ENCODE results near the gene COBL. TPM values are rescaled to one million over a fixed set of nuclear protein-coding genes. Genes with fewer than 3 reads are reported as not detected.

Gene COBL
- total RNA-seq, 1 experiment from 2014 or later, result 7.6 TPM

DNA sequence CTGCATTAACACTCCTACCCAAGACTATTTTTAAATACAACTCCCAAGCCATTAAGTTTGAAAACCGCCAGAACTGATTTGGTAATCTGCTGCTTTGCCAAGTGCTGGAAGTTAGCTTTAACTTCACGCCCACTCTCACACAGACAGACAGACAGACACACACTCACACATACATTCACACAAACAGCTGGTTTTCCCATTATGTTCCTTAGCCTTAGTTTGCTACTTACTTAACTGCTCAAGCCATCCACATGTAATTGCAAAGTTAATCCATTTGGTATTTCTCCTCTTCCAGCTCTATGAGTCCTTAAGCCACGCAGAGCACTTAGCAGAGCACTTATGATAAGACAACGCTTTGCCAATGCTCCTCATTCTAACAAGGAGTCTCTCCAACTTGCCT is 8.3 kb downstream of the COBL start:
- no peak for DNase-seq (ENCODE audit: low spot score)

DNA sequence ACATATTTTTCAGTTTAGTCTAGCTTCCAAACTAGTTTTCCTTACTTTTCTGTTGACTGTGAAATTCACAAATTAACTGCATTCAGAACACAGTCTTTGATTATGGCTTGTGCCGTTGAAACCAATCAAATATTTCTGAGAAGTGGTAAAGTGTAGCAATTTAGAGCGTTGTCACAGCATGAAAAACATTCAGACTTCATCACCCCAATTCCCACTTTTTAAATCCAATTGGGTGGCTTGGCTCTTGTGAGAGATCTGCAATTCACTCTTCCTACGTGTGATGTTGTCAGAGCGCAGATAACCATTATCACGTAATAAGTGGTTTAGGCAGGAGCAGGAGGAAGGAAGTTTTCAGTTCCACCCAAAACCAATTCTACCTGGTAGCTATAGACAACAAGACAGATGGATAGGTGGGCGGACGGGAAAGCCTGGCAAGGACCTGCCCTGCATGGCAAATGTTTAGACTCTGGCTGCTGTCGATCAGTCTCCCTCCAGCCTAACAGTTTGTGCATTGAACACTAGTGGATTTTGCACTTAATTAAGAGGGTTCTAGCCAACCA is 8.9 kb downstream of the COBL start:
- DNase-seq (ENCODE audit: low spot score), result no peak

DNA sequence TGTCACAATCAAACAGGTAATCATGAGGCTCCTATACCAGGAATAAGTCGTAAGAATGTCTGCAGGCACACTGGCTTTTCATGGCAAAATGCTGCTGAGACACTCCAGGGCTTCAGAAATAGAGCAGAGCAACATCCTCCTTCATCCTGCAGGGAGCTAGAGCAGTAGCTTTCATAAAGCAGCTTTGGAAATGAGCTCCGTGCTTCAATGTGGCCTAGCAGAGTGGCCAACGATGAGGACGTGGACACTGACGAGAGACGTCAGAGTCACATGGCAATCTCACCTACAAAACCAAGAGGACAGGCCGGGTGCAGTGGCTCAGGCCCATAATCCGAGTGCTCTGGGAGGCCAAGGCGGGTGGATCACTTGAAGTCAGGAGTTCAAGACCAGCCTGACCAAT is 9.8 kb downstream of the COBL start:
- DNase-seq (ENCODE audit: low spot score), result no peak

DNA sequence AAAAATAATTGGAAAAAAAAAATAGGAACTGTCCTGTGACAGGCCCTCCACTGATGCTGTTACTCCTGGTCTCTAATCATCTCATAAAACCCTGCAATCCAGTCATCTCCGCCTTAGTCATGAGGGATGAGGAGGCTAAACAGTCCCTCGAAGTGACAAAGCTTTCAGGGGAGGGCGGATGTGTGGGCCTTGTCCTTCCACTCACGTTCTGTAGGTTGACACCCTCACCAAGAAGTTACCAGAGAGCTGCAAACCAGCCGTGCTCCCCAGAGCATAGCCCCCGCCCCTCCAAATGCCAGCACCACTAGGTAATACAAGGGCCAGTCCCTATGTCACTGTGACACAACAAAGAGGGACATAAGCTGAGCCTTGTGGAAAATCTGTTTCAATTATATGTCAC is 11.9 kb downstream of the COBL start:
- no peak for DNase-seq (ENCODE audit: low spot score)

DNA sequence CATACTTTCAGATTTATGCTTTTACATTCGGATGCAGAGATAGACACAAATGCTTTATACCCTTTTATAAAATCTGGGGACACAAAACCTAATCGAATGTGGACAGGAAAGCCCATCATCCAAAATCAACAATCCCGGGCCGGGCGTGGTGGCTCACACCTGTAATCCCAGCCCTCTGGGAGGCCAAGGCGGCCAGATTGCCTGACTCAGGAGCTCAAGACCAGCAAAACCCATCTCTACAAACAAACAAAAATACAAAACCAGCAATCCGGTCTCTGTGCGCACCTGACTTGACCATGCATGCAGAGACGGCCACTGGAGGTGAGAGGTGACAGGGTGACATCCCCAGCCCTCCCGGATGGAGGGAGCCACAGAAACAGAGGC is 13.5 kb downstream of the COBL start:
- no peak for DNase-seq (ENCODE audit: low spot score)

DNA sequence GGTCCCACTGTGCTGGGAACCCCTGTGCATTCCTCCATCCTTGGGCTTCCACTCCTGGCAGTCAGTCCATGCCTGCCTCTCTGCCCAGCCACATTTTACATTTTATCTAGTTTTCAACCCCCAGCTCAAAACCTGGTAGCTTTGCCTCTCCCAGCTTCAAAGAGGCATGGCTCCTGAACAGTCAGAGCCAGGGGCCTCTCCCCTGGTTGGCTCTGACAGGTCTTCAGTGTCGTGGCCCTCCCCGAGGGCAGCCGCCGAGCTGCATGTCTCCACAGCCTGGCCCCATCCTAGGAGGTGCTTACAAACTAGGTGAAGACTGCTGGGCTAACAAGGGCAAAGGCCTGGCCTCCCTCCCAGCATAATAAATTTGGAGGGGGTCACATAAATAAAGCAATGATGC is 14.8 kb downstream of the COBL start:
- no peak for DNase-seq (ENCODE audit: low spot score)

DNA sequence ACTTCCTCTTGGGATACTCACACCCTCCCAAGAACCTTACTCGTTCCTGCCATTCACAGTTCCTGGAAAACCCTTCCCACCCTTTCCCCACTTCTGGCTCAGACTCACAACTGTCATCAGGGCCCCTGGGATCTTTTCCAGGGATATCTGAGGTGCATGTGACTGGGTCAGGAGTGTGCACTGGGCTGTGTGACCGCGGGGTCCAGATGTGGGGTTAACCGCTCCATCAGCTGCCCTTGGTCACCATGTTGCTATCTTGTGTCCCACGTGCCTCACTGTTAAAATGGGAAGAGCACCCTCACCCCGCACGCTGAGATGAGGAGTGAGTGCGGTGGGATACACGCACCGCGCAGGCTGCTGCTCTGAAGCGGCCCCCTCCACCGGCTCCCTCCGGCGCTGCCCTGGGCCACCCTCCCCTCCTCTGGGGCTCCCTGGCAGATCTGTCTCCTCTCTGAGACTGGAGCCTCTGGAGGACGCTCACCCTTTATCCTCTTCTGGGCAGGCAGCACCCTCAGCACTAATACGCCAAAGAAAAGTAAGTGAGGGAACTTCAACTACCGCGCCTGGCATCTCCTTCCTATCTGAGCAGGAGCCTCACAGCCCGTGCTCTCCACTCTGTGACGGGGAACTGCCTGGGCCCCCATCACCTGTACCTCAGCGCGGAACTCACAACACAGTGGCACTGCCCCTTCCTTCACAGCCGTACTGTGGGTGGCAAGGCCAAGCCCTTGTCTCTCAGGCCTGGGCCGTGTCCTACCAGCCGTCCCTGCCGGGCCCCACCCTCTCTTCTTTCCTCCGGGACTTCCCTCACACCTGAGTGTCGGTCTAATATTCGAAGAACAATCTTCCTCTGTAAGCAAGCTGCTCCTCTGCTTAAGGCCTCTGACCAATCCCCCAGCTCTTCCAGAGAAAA is 15.6 kb downstream of the COBL start:
- no peak for DNase-seq (ENCODE audit: low spot score)

DNA sequence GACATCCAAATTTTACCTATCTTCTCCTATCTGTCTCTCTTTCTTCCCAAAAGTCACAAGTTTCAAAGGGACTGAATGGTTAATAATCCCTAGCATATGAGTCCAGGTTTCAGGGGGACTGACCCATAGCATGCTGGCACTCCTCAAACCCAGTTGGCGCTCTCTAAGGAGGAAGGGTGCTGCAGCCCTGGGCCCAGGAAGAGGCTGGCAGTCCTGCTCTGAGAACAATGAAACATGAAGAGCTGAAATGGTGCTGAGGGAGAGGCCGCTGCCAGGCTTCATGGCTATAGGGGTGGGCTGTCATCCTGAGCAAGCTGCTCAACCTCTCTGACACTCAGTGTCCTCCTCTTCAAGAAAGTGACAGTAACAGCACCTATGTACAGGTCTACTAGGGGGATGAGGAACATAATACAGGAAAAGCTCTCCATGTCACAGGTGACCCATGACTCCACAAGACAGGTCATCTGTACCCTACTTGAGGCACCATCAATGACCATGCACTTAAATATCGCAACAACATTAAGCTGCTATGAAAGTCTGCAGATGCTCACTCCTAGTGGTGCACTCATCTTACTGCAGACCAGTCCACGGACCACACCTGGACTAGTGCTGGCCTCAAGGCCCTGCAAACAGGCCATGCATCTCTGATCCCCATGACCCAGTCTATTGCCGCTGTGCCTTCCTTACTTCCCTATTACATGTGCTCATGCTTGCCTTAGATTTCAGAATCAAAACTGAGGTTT is 17.0 kb downstream of the COBL start:
- no peak for DNase-seq (ENCODE audit: low spot score)

DNA sequence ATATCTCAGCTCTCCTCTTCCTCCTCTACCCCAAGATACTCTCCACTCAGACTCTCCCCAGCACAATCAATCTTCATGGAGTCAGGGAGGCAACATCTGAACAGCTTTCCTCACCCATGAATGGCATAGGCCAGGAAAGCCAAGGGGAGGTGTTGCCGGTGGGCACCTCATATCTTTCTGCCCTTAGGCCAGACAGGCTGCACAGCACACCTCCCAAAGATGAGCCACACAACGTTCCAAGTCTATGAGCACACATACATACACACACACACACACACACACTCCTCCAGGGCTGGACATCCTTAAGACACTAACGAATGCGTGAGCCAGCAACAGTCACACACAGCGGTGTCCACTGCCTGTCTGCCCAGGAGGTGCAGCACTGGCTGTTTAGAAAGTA is 17.7 kb downstream of the COBL start:
- DNase-seq (ENCODE audit: low spot score), result no peak

DNA sequence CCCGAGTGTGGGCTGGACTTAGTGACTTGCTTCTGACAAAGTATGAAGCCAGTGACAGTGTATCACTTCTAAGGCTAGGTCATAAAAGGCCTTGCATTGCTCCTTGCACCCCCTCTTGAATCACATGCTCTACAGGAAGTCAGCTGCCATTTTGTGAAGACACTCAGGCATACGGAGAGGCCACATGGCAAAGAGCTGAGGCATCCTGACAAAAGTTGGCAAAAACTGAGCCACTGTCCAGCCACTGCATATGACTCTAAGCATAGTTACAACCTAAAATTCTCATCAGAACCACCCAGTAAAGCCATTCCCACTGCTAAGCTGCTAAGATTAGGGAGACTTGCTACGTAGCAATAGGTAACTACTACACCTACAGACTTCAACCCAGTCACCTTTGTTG is 18.6 kb downstream of the COBL start:
- DNase-seq (ENCODE audit: low spot score), result no peak

DNA sequence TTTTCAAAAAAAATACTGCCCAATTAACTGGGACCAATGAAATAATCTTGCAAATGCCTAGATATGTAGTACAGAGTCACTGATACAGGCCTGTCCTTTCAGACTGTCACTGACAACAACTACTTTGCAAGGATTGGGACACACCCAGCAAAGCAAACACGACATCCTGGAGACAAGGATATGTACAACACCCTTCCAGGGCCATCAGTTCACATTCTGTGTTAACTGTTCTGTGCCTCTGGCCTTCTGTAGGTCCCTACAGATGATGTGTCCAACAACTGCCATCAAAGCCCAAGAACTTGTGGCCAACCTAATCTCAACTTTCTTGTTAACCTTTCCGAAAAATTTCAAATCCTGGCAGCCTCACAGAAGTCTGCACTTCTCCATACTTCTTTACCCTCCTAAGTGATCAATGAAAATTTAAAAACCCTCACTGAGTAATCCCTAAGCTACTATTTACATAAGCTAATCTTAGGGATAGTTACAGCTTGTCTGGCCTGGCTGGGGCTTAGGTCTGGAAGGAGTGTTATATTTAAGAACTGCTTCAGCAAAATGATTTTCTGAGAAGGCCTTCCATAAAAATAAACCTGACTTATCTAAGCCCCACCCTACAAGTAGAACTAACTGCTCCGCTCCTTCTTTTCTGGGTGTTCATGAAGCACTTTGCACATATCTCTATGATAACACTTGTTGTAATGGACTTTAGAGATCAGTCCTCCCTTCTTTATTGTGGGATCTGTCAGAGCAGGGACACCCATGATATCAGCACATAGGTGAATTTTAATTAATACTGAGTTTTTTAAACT is 21.0 kb downstream of the COBL start:
- no peak for DNase-seq (ENCODE audit: low spot score)

DNA sequence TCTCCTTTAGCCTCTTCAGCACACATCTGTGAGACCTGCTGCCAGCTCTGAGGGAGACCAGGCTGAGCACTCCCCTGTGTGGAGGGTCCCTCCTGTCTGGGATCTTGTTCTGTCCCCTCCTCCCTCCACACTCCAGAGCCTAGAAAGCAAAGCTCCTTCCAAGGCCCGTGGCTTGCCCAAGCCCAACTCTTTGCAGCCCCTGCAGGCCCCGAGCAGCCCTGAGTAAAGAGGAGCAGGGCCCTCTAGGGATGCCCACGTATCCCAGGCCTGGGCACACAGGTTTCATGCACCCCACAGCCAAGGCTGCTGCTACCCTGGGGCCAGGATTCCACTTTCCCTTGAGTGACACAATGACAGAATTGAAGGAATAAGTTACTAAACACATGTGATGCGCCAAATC is 24.0 kb downstream of the COBL start:
- DNase-seq (ENCODE audit: low spot score), result no peak

DNA sequence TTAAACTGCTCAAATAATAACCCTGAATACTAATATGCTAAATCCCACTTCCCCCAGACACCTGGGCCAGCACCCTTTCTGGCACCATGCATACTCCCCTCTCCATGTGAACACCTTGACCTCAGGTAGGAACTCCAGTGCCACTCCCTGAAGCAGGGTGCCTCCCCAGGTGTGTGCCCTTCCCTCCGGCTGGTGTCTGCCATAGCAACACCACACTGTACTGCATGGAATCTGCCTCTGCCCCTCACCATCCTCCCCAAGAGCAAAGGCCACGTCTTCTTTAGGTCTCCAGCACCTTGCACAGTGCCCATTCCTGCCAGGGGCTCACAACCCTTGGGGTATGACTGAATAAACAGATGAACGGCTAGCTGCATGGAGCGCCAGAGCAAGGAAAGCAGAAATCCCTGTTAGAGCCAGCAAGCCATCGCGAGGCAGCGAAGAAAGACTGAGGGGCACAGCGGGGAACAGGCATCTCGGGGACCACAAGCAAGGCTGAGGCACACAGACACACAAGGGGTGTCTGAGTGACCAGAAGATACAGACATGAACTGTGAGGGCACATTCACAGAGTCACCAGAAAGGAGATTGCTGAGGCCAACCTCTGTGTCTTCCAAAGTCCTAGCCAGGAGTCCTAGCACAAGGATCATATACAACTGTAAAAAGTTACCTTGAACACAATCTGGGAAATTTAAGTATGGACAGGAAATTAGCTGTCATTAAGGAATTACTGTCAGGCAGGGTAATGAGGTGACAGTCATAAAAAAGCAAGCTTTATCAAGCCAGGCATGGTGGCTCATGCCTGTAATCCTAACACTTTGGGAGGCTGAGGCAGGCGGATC is 25.7 kb downstream of the COBL start:
- DNase-seq (ENCODE audit: low spot score), result no peak

DNA sequence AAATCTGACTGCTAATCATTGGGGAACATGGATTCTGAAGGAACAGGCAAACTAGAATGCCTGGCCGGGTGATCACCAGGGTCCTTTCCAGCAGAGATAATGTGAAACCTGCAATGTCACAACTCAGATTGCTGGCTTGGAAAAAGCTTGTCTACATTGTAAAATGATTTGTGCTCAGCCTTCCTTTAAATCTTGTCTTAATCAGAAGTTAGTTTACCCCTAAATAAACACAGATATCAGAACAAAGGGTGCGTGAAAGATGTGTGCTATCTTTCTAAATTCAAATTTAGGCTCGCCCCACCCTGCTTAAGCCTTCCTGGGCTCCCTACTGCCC is 26.3 kb downstream of the COBL start:
- DNase-seq (ENCODE audit: low spot score), result no peak

DNA sequence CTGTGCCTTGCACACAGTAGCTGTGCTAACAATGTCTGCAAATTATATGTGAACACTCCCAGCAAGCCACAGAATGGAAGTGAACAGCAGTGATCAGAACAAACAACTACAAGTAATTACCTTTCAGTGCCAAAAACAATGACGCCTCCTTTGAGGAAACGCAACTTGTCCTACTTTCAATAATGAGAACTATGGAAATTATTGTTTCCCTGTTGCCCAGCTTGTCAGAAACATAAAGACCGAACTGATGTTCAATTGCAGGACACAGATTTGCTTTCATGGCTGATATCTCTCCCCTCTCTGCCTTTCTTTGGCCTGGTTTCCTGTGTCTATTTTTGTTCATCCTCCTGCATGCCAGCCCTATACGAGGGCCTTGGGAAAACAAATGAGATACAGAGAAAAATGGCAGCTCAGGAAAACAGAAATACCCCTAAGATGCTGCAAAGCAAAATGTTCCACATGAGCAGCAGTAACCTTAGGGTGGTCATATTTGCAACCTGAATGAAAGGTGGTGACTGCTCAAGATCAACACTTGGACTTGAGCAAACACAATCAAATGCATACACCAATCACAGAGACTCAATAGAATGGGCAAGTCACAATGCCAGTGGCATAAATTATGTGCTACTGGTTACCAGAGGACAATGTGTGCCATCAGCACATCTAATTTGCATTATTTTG is 26.8 kb downstream of the COBL start:
- no peak for DNase-seq (ENCODE audit: low spot score)

DNA sequence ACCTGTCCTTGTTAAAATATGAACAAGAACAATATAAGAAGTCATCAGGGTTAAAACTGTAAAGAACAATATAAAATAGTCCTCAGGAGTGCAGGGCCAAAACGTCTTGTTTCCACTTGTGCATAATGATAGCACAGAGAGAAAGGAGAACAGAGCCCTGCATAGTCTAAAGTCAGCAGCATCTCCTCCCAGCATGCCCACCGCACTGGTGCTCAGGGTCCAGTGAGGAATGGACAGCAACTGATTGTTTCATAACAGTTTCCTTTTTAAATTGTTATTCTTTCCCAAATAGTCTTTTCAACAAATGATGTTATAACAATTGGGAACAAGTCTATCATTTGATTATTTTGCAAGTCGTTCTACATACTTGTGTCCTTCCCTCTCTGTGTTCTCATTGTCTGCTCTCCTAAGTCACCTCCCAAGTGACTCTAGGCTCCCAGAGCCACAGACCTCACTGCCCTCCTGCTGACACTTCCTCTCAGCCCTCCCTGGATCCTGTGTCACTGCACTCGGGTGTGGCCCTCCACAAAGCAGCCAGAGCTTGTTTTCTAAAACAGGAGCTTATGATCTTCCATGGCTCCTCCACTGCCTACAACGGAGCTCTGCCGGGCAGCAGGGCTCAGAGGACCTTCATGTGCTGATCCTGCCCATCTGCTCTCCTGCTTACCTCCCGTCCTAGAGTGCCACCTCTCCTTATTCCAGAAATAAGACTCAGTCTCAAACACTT is 27.6 kb downstream of the COBL start:
- DNase-seq (ENCODE audit: low spot score), result no peak

DNA sequence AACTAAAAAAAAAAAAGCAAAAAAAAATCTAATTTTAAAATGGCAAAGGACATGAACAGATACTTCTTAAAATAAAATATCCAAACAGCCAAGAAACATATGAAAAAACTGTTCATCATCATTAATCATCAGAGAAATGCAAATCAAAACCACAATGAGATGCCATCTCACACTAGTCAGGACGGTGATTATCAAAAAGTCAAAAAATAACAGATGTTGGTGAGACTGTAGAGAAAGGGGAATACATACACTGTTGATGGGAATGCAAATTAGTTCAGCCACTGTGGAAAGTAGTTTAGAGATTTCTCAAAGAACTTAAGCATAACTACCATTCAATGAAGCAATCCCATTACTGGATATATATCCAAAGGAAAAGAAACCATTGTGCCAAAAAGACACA is 30.2 kb downstream of the COBL start:
- DNase-seq (ENCODE audit: low spot score), result no peak

DNA sequence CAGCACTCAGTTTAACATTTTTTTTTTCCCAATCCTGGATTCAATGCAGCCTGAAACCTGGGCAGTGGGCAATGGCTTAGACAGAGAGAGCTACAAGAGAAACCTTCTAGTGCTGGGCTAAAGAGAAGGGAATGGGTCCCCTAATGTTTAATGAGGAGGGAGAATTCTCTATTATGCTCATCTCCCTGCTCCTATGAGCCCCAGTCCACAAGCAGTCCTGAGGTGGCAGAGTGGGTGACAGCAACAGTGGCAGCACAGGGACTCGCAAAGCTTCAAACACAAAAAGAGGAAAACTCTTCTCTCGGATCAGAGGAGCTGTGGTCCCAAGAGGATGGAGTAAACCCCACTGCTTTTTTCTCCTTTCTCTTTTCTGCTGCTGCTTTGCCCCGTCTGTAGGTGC is 36.5 kb downstream of the COBL start:
- DNase-seq (ENCODE audit: low spot score), result no peak

DNA sequence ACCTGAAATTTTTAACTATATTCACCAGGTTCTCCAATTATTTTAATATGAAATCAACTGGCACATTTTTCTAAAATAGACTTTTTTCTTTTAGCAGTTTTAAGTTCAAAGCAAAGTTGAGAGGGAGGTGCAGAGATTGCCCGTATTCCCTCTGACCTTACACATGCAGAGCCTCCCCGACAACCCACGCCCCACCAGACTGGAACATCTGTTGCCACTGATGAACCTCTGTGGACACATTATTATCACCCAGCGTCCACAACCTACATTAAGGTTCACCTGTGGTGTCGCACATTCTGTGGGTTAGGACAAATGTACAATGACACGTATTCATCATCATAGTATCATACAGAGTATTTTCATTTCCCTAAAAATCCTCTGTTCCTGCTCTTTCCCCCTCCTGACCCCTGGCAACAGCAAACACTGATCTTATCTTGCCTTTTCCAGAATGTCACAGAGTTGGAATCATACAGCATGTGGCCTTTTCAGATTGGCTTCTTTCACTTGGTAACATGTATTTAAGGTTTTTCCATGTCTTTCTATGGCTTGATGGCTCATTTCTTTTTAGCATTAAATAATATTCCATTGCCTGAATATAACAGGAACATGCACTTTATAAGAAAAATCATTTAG is 37.1 kb downstream of the COBL start:
- DNase-seq (ENCODE audit: low spot score), result no peak
